ENCODE results near the gene LIN54. TPM values are rescaled to one million over a fixed set of nuclear protein-coding genes. Genes with fewer than 3 reads are reported as not detected.
"Not testable (repeated sequence)": the region's sequence is repeated elsewhere in the genome, so short reads cannot be mapped to it uniquely, and the experiment has no call there.

LIN54 gene
- polyA plus RNA-seq, 4 donors: 13.7 to 17.8 (median 16.3) TPM

GRCh38 chr4:83012687-83013419, 2.2 kb upstream of the LIN54 start:
- peak; percentile 97 to 98 (median 97) for DNase-seq (ENCODE audit: low read depth in 4 of 4, low spot score in 3 of 4)

GRCh38 chr4:83012200-83012686, 1.6 kb upstream of the LIN54 start:
- DNase-seq (ENCODE audit: low read depth in 4 of 4, low spot score in 3 of 4): peak in 1 of 4 donors; percentile 18

DNA sequence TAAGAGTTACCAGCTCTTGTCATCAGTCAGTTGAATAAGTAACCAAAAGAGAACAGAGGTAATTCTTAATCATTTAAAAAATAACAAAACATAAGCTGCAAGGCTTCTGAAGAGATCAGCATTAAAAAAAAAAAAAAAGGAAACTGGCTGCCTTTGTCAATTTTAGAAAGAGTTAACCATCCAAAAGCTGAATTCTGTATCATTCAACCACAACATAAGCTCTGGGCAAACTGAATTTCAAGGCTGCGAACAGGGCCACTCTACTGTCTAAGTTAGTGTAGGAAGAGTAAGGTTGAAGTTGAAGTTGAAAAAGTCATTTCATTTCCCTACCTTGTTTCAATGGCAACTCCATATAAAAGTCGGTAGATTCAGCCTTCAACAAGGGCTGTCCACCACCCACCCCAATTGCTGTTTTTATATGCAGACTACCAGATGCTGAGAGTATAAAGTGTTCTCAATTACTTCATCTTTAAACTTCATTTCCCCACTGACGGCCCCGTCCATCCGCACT, 1.1 kb upstream of the LIN54 start:
- no peak for DNase-seq (ENCODE audit: low read depth in 4 of 4, low spot score in 3 of 4)

DNA sequence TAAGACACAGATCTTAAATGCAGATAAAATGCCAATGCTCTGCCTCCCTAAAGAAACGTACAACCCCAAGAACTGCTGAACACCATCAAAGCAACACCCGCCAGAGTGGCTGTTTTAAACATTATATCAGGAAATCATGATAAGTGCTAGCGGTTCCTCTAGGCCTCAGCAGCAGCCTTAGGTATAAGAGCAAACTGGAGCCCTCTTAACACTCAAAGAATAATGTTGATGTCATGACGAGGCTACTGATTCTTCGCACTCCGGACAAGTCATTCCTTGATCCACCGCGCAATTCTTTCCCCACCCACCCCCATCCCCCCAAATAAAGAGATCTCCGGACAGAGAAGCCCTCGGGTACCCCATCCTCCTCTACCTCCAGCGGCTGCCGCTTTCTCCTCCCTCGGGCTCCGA, 507 bp downstream of the LIN54 start:
- no peak for DNase-seq (ENCODE audit: low read depth in 4 of 4, low spot score in 3 of 4)

DNA sequence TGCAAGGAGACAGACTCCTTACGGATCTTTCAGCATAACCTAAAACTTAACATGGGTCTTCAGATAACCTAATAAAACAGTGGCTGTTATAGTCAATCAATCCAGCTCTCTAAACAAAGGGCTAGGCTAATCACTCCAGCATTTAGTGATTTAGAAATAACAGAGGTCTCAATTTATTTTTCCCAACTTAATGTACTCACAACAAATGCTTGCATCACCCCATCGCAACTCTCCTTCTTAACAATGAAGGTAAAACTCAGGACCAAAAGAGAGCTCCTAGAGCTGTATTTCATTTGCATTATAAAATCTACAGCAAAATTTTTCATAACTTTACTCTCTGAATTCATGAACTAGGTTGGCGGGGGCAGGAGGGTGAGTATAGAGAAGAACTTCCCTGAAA, 1.1 kb downstream of the LIN54 start:
- no peak for DNase-seq (ENCODE audit: low read depth in 4 of 4, low spot score in 3 of 4)

GRCh38 chr4:83003044-83003791, 7.4 kb downstream of the LIN54 start:
- not testable (repeated sequence) for DNase-seq (ENCODE audit: low read depth in 4 of 4, low spot score in 3 of 4)

- DNase-seq (ENCODE audit: low read depth in 4 of 4, low spot score in 3 of 4): no peak
These were observed 8.3 kb downstream of the LIN54 start for GRCh38 chr4:83002329-83002728.

GRCh38 chr4:82998898-82999297, 11.7 kb downstream of the LIN54 start:
- DNase-seq (ENCODE audit: low read depth in 4 of 4, low spot score in 3 of 4): no peak

- DNase-seq (ENCODE audit: low read depth in 4 of 4, low spot score in 3 of 4): no peak
These were observed 15.8 kb downstream of the LIN54 start for GRCh38 chr4:82994834-82995233.

- no peak for DNase-seq (ENCODE audit: low read depth in 4 of 4, low spot score in 3 of 4)
These were observed 20.8 kb downstream of the LIN54 start for GRCh38 chr4:82989575-82990429.

DNA sequence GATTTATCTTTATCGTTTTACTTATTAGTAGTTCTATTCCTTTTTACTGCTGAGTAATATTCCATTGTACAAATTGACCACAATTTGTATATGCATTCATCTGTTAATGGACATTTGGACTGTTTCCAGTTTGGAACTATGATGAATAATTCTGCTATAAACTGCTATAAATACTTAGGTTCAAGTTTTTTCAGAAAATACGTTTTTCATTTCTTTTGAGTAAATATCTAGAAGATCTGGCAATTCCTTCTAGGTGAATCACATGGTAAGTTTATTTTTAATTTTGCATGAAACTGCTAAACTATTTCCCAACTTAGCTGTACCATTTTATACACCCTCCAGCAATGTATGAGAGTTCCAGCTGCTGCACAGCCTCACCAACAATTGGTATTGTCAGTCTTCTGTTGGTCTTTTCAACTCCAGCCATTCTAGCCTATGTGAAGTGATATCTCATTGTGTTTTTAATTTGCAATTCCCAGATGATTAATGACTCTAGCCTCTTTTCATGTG, 22.2 kb downstream of the LIN54 start:
- DNase-seq (ENCODE audit: low read depth in 4 of 4, low spot score in 3 of 4): no peak

DNA sequence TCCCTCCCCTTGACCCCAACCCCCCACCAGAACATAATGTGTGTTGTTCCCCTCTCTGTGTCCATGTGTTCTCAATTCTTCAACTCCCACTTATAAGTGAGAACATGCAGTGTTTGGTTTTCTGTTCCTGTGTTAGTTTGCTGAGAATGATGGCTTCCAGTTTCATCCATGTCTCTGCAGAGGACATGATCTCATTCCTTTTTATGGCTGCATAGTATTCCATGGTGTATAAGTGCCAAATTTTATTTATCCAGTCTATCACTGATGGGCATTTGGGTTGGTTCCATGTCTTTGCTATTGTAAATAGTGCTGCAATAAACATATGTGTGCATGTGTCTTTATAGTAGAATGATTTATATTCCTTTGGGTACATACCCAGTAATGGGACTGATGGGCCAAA, 23.1 kb downstream of the LIN54 start:
- DNase-seq (ENCODE audit: low read depth in 4 of 4, low spot score in 3 of 4): not testable (repeated sequence)

- no peak for DNase-seq (ENCODE audit: low read depth in 4 of 4, low spot score in 3 of 4)
These were observed 26.2 kb downstream of the LIN54 start for GRCh38 chr4:82984459-82984858.

- DNase-seq (ENCODE audit: low read depth in 4 of 4, low spot score in 3 of 4): no peak
These were observed 27.2 kb downstream of the LIN54 start for GRCh38 chr4:82983444-82983843.

DNA sequence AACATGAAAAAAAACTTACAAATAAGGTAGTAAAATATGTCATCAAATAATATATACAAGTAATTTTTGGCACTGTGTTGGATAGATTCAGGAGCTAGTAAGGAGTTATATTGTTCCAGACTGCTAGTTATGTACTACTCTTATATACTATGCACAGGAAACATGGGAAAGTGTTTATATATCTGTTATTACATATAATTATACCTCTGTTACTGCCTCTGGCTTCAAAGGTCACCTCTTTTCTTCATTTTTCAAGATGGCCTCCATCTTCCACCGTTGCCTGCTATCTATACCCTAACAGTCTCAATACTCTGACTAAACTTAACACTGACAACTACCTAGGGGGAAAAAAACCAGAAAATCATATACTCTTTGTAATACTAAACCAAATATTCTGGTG, 29.5 kb downstream of the LIN54 start:
- no peak for DNase-seq (ENCODE audit: low read depth in 4 of 4, low spot score in 3 of 4)

DNA sequence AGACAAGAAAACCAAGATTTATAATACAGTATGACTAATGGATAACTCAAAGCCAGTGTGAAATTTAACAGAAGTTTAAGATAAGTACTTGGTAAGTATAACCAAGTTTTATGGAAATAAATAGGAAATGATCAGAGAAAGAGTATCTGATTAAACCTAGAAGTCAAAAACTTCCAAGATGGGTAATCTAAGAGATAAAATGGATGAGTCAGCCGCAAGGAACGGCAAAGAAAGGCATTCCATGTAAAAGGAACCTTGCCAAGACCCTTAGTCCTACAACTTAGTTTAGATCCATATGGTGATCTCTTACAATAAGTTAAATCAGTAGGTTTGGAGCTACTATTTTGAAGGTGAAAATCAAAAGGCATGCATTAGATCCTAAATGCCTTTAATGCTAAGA, 34.8 kb downstream of the LIN54 start:
- no peak for DNase-seq (ENCODE audit: low read depth in 4 of 4, low spot score in 3 of 4)

DNA sequence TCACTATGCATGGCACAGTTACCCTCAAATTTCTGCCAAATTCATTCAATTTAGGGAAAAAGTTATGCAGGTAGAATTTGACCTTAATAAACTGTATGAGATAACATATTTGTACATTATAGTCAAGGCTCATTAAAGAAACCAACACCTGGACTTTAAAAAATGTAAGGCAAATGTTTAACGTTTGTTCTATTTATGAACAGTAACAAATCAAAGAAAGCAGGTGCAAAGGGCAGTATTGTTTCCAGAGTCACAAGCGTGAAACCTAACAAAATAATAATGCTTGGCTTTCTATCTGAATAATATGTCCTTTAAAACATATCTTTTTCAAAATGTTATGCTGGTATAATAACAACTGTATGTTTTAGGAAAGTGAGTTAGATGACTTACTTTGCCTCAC, 41.2 kb downstream of the LIN54 start:
- no peak for DNase-seq (ENCODE audit: low read depth in 4 of 4, low spot score in 3 of 4)

- no peak for DNase-seq (ENCODE audit: low read depth in 4 of 4, low spot score in 3 of 4)
These were observed 41.7 kb downstream of the LIN54 start for GRCh38 chr4:82968972-82969371.

DNA sequence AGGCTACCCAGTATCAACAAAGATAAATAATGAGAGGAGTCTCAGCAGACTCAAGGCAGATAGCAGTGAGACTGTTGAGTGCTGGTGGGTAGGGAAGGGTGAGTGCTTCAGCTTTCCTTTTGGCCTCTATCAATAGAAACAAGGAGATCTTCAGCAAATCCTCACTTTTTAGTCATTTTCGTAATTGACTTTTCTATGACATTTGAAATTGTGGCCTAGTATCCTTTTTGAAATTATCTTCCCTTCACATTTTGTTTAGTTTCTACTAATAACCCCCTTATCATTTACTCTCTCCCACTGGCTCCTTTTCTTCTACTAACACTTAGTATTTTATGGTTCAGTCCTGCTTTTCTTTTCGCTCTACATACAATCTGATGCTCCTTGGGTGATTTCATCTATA, 44.9 kb downstream of the LIN54 start:
- no peak for DNase-seq (ENCODE audit: low read depth in 4 of 4, low spot score in 3 of 4)

DNA sequence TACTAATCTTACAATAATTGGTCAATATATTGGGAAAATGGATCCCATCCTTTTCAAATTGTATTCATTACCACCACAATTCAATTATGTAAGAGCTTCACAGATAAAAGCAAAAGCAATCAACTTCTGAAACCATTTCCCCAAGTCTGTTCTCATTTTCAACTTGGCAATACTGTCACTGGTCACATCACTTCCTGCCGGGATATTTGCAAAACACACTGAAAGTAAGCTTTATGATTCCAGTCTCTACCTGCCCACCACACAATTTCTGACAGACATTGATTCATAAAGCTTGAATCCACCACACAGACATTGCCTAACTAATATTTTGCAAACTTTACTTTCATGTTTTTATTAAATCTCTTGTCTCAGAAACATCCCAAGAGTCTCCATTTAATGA, 53.6 kb downstream of the LIN54 start:
- DNase-seq (ENCODE audit: low read depth in 4 of 4, low spot score in 3 of 4): no peak

GRCh38 chr4:82954212-82954611, 56.4 kb downstream of the LIN54 start:
- no peak for DNase-seq (ENCODE audit: low read depth in 4 of 4, low spot score in 3 of 4)
